GM10266 (cell line): ENCODE results near the gene ARHGAP4.

Experiments used
- DNase-seq: peaks from one replicate; pipeline ENCODE4 v3.0.0; 2012; ENCODE audit errors: extremely low spot score
- TF ChIP-seq, protein P1 (sequence below): IDR thresholded peaks from 2 replicates; pipeline ENCODE4 v1.5.1; 2012; ENCODE audit warnings: mild to moderate bottlenecking, low read depth; ENCODE audit not compliant: control insufficient read depth, insufficient read depth; ENCODE audit errors: missing control alignments

Gene ARHGAP4

DNA sequence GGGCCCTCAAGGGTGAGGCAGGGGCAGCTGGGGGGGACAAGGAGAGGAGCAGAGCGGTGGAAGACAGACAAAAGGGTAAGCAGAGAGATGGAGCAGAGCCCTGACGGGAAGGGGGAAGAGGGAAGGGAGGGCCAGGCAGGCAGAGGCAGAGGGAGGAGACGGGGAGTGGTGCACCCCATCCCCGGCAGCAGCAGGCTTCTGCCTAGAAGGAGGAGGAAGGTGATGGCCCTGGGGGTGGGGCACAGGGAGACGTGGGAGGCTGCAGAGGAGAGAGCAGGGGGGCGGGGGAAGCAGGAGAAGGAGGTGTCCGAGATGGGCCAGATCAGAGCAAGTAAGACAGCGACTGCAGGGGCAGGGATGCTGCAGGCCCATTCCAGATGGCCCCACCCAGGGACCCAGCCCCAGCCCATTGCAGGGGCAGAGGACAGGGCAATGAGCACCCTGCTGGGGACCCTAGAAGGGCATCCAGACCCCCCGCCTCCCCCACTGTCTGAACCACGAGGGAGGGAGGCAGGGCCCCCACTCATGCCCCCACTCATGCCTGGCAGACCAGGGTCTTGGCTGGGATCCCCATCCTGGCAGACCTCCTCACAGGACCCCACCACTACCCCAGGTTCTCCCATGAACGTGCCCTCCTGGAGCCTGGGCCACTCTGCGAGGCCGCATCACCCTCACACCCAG is 42.8 kb downstream of the ARHGAP4 start:
- DNase-seq = no peak
- TF ChIP-seq, protein P1, sequence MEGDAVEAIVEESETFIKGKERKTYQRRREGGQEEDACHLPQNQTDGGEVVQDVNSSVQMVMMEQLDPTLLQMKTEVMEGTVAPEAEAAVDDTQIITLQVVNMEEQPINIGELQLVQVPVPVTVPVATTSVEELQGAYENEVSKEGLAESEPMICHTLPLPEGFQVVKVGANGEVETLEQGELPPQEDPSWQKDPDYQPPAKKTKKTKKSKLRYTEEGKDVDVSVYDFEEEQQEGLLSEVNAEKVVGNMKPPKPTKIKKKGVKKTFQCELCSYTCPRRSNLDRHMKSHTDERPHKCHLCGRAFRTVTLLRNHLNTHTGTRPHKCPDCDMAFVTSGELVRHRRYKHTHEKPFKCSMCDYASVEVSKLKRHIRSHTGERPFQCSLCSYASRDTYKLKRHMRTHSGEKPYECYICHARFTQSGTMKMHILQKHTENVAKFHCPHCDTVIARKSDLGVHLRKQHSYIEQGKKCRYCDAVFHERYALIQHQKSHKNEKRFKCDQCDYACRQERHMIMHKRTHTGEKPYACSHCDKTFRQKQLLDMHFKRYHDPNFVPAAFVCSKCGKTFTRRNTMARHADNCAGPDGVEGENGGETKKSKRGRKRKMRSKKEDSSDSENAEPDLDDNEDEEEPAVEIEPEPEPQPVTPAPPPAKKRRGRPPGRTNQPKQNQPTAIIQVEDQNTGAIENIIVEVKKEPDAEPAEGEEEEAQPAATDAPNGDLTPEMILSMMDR = no peak

DNA sequence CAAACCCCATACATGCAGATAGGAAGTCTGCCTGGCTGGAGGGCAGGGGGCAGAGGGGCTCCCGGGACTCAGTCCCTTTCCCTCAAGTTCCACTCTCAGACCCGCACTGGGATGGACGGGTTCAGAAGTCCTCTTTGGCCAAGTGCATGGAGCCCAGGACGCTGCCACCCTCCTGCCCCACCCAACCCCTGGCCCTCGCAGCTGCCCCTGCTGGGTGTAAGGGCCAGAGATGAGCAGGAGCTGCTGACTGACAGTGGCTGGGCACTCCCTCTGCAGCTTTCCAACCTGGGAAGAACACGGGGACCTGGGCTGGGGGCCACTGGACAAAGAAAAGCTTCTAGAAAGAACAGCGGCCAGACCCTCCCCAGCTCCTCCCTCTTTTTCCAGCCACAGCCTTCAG is 43.5 kb downstream of the ARHGAP4 start:
- TF ChIP-seq, protein P1 = no peak
- no peak for DNase-seq

DNA sequence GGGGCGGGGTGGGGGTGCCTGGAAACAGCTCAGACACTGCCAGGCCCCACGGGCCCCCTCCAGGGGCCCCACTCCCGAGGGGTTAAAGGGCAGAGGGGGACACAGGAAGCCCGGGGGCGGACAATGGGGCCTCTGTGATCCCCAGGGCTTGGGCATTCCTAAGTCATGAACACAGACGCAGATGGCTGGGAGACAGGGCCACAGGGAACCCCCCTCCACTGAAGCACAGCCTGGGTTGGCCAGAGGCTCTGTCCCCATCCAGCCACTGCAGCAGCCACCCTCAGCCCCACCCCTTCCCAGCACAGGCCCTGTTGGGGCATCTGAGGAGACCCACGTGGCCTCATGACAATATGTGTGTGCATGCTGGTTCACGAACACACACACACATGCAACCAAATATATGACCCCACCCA is 44.0 kb downstream of the ARHGAP4 start:
- TF ChIP-seq, protein P1 = no peak
- DNase-seq = no peak

DNA sequence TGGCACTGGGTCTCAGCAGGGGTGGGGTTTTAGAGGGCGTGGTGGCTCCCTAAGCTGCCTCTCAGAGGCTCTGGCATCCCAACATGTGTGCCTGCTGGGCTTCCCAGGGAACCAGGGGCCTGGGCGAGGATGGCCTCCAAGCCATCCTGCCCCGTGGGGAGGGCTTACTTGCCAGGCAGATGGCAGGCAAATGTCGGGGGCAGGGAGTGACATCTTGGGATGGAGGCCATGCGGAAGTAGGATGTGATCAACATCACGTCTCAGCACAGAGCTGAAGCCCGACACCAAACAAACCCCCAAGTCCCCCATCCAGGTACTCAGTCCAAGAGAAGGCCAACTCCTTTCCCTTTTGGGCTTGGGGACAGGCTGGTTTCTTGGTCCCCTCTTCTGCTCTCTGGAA is 44.8 kb downstream of the ARHGAP4 start:
- TF ChIP-seq, protein P1 = no peak
- no peak for DNase-seq

DNA sequence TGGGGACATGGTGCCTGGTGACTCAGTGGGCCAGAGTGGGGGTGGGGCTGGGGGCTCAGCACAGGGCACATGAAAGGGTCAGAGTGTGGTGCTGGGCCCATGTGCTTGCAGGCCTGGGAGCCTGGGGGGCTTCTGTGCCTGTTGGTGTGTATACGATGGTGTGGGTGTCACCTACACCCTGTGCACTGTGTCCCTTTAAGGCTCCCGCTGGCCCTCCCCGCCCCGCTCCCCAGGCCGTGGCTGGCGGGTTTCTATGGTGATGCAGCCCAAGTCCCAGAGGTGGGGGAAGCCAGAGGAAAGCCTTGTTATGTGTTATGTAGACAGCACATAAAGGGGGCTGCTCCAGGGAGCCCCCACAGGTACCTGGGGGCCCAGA is 45.6 kb downstream of the ARHGAP4 start:
- no peak for DNase-seq
- TF ChIP-seq, protein P1 = no peak

DNA sequence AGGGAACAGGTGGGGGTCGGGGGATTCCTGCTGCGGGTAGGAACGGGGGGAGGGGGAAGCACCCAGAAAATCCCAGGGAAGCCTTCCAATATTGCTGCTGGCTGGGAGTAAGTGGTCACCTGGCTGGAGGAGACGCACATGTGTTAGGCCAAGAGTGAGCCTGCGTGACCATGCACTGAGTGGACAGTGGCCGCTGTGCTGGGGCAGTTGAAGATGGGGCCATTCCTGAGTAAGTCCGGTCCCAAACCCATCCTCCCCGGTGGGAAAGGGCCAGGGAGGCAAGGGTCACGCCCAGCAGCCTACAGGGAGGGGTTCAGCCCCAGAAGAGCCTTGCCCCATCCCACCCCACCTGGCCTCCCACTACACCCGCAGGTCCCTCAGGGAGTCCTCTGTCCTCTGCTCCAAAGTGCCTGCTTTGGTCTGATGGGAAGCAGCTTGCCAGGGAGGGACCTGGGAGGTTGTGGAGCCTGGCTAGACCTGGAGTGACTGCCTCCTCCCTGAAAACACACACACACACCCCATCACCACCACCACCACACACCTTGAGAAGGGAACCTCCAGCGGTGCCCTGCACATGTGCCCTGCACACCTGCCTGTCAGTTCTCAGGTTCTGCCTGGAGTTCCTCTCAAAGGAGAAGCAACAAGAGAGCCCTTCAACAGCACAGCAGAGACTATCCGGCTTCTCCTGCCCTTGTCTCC is 46.2 kb downstream of the ARHGAP4 start:
- TF ChIP-seq, protein P1 = no peak
- DNase-seq = no peak

DNA sequence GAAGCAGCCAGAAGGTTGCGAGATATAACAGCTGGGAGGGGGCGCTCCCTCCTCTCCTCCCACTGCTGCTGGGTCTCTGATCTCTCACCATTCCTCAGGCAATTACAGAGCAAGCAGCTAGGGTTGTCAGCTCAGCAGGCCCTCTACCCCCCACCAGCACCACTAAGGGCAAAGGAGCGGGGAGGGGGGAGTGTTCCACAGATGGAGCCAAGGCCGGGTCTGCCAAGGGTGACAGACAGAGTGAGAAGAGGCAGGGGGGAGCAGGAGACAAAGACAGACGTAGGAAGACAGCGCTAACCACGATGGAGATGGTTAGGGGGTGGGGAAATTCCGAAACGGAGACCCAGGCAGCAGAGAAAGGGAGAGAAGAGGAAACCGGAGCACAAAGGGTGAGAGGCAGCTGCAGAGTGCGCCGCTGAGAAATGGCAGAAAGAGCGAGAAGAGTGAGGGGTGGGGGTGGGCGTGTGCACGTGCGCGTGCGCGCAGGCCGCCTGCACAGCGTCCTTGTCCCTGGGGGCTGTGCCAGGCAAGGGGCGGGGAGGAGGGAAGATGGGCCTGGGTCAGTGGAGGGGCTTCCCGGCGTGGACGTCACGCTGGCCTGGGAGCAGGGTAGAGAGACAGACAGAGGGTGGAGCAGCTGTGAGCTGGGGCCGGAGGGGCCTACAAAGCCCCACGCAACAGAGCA is 47.0 kb downstream of the ARHGAP4 start:
- peak; percentile 54 for DNase-seq
- TF ChIP-seq, protein P1 = no peak
